Neuronal stem cell (in vitro differentiated cells): ENCODE measurements around the gene ERV3-1.

ENCODE experiments used
- DNase-seq: peaks from one replicate; pipeline ENCODE4 v3.0.0-alpha.2; 2013; ENCODE audit warnings: low spot score
- H2AFZ ChIP-seq: one replicate; pipeline ENCODE4 v1.6.1; 2013; ENCODE audit warnings: mild to moderate bottlenecking, low read length, inconsistent platforms
- H2AK5ac ChIP-seq: 2 replicates; pipeline ENCODE4 v1.6.1; 2013; ENCODE audit warnings: low read depth, mild to moderate bottlenecking, inconsistent platforms, low read length, moderate library complexity, mixed read lengths
- H2BK120ac ChIP-seq: 2 replicates; pipeline ENCODE4 v1.6.1; 2013; ENCODE audit warnings: low read depth, mild to moderate bottlenecking, inconsistent platforms, low read length, moderate library complexity, mixed read lengths
- H2BK12ac ChIP-seq: one replicate; pipeline ENCODE4 v1.6.1; 2013; ENCODE audit warnings: low read length, inconsistent platforms
- H2BK15ac ChIP-seq: 2 replicates; pipeline ENCODE4 v1.6.1; 2013; ENCODE audit warnings: mild to moderate bottlenecking, low read length, inconsistent platforms, mixed read lengths
- H2BK5ac ChIP-seq: one replicate; pipeline ENCODE4 v1.6.1; 2013; ENCODE audit warnings: inconsistent platforms, mild to moderate bottlenecking, low read length, moderate library complexity
- H3K14ac ChIP-seq: one replicate; pipeline ENCODE4 v1.6.1; 2013; ENCODE audit warnings: low read length, inconsistent platforms
- H3K18ac ChIP-seq: 2 replicates; pipeline ENCODE4 v1.6.1; 2013; ENCODE audit warnings: low read length, inconsistent platforms
- H3K23ac ChIP-seq: 2 replicates; pipeline ENCODE4 v1.6.1; 2013; ENCODE audit warnings: low read depth, mild to moderate bottlenecking, mixed read lengths, low read length, inconsistent platforms; ENCODE audit not compliant: poor library complexity
- H3K27ac ChIP-seq: replicated peaks from 3 replicates; pipeline ENCODE4 v1.5.1; 2013; ENCODE audit warnings: low read length, inconsistent platforms
- H3K27me3 ChIP-seq, 3 experiments: 2 replicates each; pipeline ENCODE4 v1.6.1; 2013; ENCODE audit warnings: low read length in 3 of 3, mild to moderate bottlenecking in 2 of 3, inconsistent platforms in 1 of 3, low read depth in 1 of 3, mixed read lengths in 1 of 3, moderate library complexity in 1 of 3; ENCODE audit not compliant: control insufficient read depth in 3 of 3, insufficient read depth in 3 of 3
- H3K36me3 ChIP-seq, 2 donors: replicated peaks in 1 of 2; 2 replicates each; pipeline ENCODE4 v1.6.1; 2013; ENCODE audit warnings: low read length in 2 of 2; ENCODE audit not compliant: control insufficient read depth in 2 of 2, insufficient read depth in 2 of 2
- H3K4ac ChIP-seq: 2 replicates; pipeline ENCODE4 v1.6.1; 2013; ENCODE audit warnings: inconsistent platforms, mild to moderate bottlenecking, low read length, moderate library complexity
- H3K4me1 ChIP-seq, 2 donors: 1 replicate in 1 of 2; 2 replicates in 1 of 2; pipeline ENCODE4 v1.6.1; 2013; ENCODE audit warnings: low read length in 2 of 2, low read depth in 1 of 2; ENCODE audit not compliant: control insufficient read depth in 2 of 2, insufficient read depth in 1 of 2
- H3K4me2 ChIP-seq: one replicate; pipeline ENCODE4 v1.6.1; 2013; ENCODE audit warnings: mild to moderate bottlenecking, low read length, inconsistent platforms; ENCODE audit not compliant: insufficient read depth, poor library complexity, severe bottlenecking
- H3K4me3 ChIP-seq, 2 donors: 2 replicates each; pipeline ENCODE4 v1.5.1; 2013; ENCODE audit warnings: low read length in 2 of 2, mild to moderate bottlenecking in 2 of 2, inconsistent platforms in 1 of 2, moderate library complexity in 1 of 2
- H3K79me1 ChIP-seq: one replicate; pipeline ENCODE4 v1.6.1; 2013; ENCODE audit warnings: low read depth, mild to moderate bottlenecking, inconsistent platforms, low read length, moderate library complexity
- H3K9ac ChIP-seq: one replicate; pipeline ENCODE4 v1.6.1; 2013; ENCODE audit warnings: mild to moderate bottlenecking, low read depth, low read length, inconsistent platforms; ENCODE audit not compliant: poor library complexity
- H3K9me3 ChIP-seq, 2 donors: replicated peaks in 1 of 2; 2 replicates each; pipeline versions ENCODE3 to v1.6.1; 2013; ENCODE audit warnings: low read length in 2 of 2, mild to moderate bottlenecking in 2 of 2, inconsistent platforms in 1 of 2, low read depth in 1 of 2, mixed read lengths in 1 of 2, moderate library complexity in 1 of 2; ENCODE audit not compliant: control insufficient read depth in 2 of 2, insufficient read depth in 1 of 2
- H4K8ac ChIP-seq: one replicate; pipeline ENCODE4 v1.6.1; 2013; ENCODE audit warnings: low read depth, mild to moderate bottlenecking, inconsistent platforms, low read length, moderate library complexity
- H4K91ac ChIP-seq: one replicate; pipeline ENCODE4 v1.6.1; 2013; ENCODE audit warnings: low read length, low read depth, mild to moderate bottlenecking, inconsistent platforms; ENCODE audit not compliant: poor library complexity
- WGBS, 2 donors: extraction: QIAGEN DNeasy Blood & Tissue Kit; methylation state at CpG; one replicate each; pipeline ENCODE4 v1.1.7; 2013; ENCODE audit warnings: missing lambda C conversion rate in 2 of 2, mixed read lengths in 1 of 2; ENCODE audit not compliant: insufficient read length in 2 of 2, insufficient replicate concordance in 1 of 2; ENCODE audit errors: extremely low coverage in 2 of 2; 5-methylcytosine and 5-hydroxymethylcytosine counted together

Gene ERV3-1

GRCh38 chr7:64992971-64993370 lies 13.5 kb downstream of the ERV3-1 start:
- no peaks in the 10 kb centered on the region for H3K27me3 ChIP-seq
- H3K4ac ChIP-seq: no peak overlapping the region
- H3K9me3 ChIP-seq: peaks cover 45 to 97% of the 10 kb centered on the region in 2 donors
- H3K18ac ChIP-seq: no peak overlapping the region
- H3K4me2 ChIP-seq: no peak overlapping the region
- H4K8ac ChIP-seq: no peak overlapping the region
- no peaks in the 10 kb centered on the region for H3K4me1 ChIP-seq
- H3K79me1 ChIP-seq: no peaks in the 10 kb centered on the region
- no peak overlapping the region for H3K14ac ChIP-seq
- H2BK12ac ChIP-seq: no peak overlapping the region
- no peak overlapping the region for H3K23ac ChIP-seq
- DNase-seq: no peak
- no peak overlapping the region for H2AFZ ChIP-seq
- no peak overlapping the region for H2BK15ac ChIP-seq
- H3K27ac ChIP-seq: no peak overlapping the region
- no CpG with 5 or more reads among the region's 5 CpGs for WGBS, 2 donors
- no peak overlapping the region for H2BK120ac ChIP-seq
- H3K9ac ChIP-seq: no peak overlapping the region
- H3K36me3 ChIP-seq: peaks cover 28 to 89% of the 10 kb centered on the region in 2 donors
- H4K91ac ChIP-seq: no peak overlapping the region
- H2BK5ac ChIP-seq: no peak overlapping the region
- no peak overlapping the region for H2AK5ac ChIP-seq
- no peak overlapping the region for H3K4me3 ChIP-seq

DNA sequence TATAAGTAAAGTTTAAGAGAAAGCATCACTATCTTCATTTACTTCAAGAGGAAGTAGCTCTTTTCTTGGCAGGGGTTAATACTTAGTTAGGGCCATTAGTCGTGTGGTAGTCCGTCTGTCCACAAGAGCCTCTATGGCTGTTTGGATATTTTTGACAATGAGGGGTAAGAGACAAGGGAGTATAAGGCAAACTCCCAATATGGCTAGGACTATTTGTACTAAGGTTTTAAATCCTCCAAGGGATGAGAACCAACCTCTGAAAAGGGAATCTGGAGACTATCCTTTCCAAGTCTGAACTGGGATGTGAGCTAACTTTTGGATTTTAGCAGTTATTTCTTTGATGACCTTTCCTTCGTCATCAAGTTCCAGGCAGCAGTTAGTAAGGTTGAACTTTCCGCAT lies 15.6 kb downstream of the ERV3-1 start, which contains the start of gene ZNF117:
ZNF117 (minus strand) TSS at position 101 of the 400 bp plus-strand sequence.
- H3K9me3 ChIP-seq: peaks cover 35 to 97% of the 10 kb centered on the region in 2 donors

GRCh38 chr7:64990216-64990615 lies 16.3 kb downstream of the ERV3-1 start:
- no peak overlapping the region for H3K18ac ChIP-seq
- H3K9ac ChIP-seq: no peak overlapping the region
- no peak overlapping the region for H2BK120ac ChIP-seq
- no peak overlapping the region for H4K8ac ChIP-seq
- peaks cover 31 to 97% of the 10 kb centered on the region in 2 donors for H3K9me3 ChIP-seq
- no peak overlapping the region for H2BK5ac ChIP-seq
- H2BK15ac ChIP-seq: no peak overlapping the region
- no peak overlapping the region for H3K4ac ChIP-seq
- H3K36me3 ChIP-seq: peaks cover 24 to 95% of the 10 kb centered on the region in 2 donors
- H2AK5ac ChIP-seq: no peak overlapping the region
- no peak overlapping the region for H3K23ac ChIP-seq
- no peak overlapping the region for H2BK12ac ChIP-seq
- no peaks in the 10 kb centered on the region for H3K27me3 ChIP-seq
- no peak overlapping the region for H3K4me2 ChIP-seq
- H3K79me1 ChIP-seq: no peaks in the 10 kb centered on the region
- no peak for DNase-seq
- H3K4me3 ChIP-seq: no peak overlapping the region
- H3K4me1 ChIP-seq: no peaks in the 10 kb centered on the region
- no peak overlapping the region for H3K14ac ChIP-seq
- no peak overlapping the region for H4K91ac ChIP-seq
- no CpG with 5 or more reads among the region's 7 CpGs for WGBS, 2 donors
- no peak overlapping the region for H2AFZ ChIP-seq
- H3K27ac ChIP-seq: no peak overlapping the region

More for the DNA sequence above, 15.6 kb downstream of the ERV3-1 start, which contains the start of gene ZNF117:
- no peak within 1 kb of the TSS for H2BK15ac ChIP-seq
- no peak within 1 kb of the TSS for H3K9ac ChIP-seq
- H2AFZ ChIP-seq: no peak within 1 kb of the TSS
- no peak within 1 kb of the TSS for H2AK5ac ChIP-seq
- H3K4me2 ChIP-seq: no peak within 1 kb of the TSS
- DNase-seq: no peak
- H2BK12ac ChIP-seq: no peak within 1 kb of the TSS
- H3K79me1 ChIP-seq: no peaks in the 10 kb centered on the region
- WGBS, 2 donors: no CpG with 5 or more reads among the region's 4 CpGs
- H3K4me3 ChIP-seq: no peak within 1 kb of the TSS
- no peak within 1 kb of the TSS for H3K23ac ChIP-seq
- H4K91ac ChIP-seq: no peak within 1 kb of the TSS
- H3K27ac ChIP-seq: no peak within 1 kb of the TSS
- no peak within 1 kb of the TSS for H3K18ac ChIP-seq
- H3K4me1 ChIP-seq: no peaks in the 10 kb centered on the region
- no peaks in the 10 kb centered on the region for H3K27me3 ChIP-seq
- no peak within 1 kb of the TSS for H4K8ac ChIP-seq
- no peak within 1 kb of the TSS for H2BK5ac ChIP-seq
- H3K36me3 ChIP-seq: peaks cover 24 to 93% of the 10 kb centered on the region in 2 donors
- no peak within 1 kb of the TSS for H3K4ac ChIP-seq
- H2BK120ac ChIP-seq: no peak within 1 kb of the TSS
- no peak within 1 kb of the TSS for H3K14ac ChIP-seq

DNA sequence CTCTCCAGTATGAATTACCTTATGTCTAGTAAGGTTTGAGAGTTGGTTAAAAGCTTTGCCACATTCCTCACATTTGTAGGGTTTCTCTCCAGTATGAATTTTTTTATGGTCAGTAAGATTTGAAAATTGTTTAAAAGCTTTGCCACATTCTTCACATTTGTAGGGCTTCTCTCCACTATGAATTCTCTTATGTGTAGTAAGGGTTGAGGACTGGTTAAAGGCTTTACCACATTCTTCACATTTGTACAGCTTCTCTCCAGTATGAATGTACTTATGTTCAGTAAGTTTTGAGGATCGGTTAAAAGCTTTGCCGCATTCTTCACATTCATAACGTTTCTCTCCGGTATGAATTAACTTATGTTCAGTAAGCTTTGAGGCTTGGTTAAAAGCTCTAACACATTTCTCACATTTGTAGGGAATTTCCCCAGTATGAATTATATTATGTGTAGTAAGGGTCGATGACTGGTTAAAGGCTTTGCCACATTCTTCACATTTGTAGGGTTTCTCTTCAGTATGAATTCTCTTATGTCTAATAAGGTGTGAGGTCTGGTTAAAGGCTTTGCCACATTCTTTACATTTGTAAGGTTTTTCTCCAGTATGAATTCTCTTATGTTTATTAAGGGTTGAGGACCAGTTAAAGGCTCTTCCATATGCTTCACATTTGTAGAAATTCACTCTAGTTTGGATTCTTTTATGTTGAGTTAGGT lies 27.8 kb downstream of the ERV3-1 start:
- H2BK5ac ChIP-seq: no peak overlapping the region
- H2BK12ac ChIP-seq: no peak overlapping the region
- H3K23ac ChIP-seq: no peak overlapping the region
- H2BK120ac ChIP-seq: no peak overlapping the region
- H3K4ac ChIP-seq: no peak overlapping the region
- DNase-seq: no peak
- WGBS, 2 donors: no CpG with 5 or more reads among the region's 5 CpGs
- H3K4me2 ChIP-seq: no peak overlapping the region
- no peak overlapping the region for H3K18ac ChIP-seq
- H3K4me3 ChIP-seq: no peak overlapping the region
- H3K79me1 ChIP-seq: no peaks in the 10 kb centered on the region
- H3K9me3 ChIP-seq: peaks cover 17 to 97% of the 10 kb centered on the region in 2 donors
- H3K36me3 ChIP-seq: peaks cover 12 to 65% of the 10 kb centered on the region in 2 donors
- no peak overlapping the region for H4K8ac ChIP-seq
- H3K14ac ChIP-seq: no peak overlapping the region
- no peak overlapping the region for H3K27ac ChIP-seq
- no peak overlapping the region for H2AFZ ChIP-seq
- H3K27me3 ChIP-seq: no peaks in the 10 kb centered on the region
- no peak overlapping the region for H2AK5ac ChIP-seq
- no peak overlapping the region for H4K91ac ChIP-seq
- H3K4me1 ChIP-seq: no peaks in the 10 kb centered on the region
- H2BK15ac ChIP-seq: no peak overlapping the region
- no peak overlapping the region for H3K9ac ChIP-seq
